IMR-90 (cell line): ENCODE results near the gene DOCK2. TPM values are rescaled to one million over a fixed set of nuclear protein-coding genes. Genes with fewer than 3 reads are reported as not detected.

Source experiments
- ATAC-seq: fragments of 200-7000 bp; cut with Tn5 transposase; 2 replicates; pipeline ENCODE4 v1.9.1; 2020; ENCODE audit warnings: low read depth, mild to moderate bottlenecking, moderate library complexity
- BruUV-seq: library from RNA; stranded (reverse); fragments of 400-500 nt; replicated peaks from 2 replicates; lab custom pipeline; 2021; lab: Mats Ljungman, UMichigan
- CTCF ChIA-PET: fragments of 300-600 bp; formaldehyde crosslinking; extraction: SDS; loops from one replicate; lab custom pipeline; 2021; ENCODE audit warnings: antibody characterized with exemption; lab: Yijun Ruan, JAX
- POLR2A ChIA-PET: fragments of 300-600 bp; sonication (Branson Sonifier 250); formaldehyde crosslinking; loops from one replicate; lab custom pipeline; 2022; ENCODE audit warnings: antibody characterized with exemption; ENCODE audit not compliant: unreplicated experiment; lab: Charles Lee
- DNase-seq: peaks from one replicate; pipeline ENCODE4 v3.0.0; 2013
- H2AFZ ChIP-seq: replicated peaks from 2 replicates; pipeline ENCODE3; 2013; ENCODE audit warnings: low read length, mild to moderate bottlenecking; ENCODE audit not compliant: poor library complexity
- H2AK5ac ChIP-seq: 2 replicates; pipeline ENCODE4 v1.6.1; 2013; ENCODE audit warnings: low read depth, low read length, inconsistent platforms
- H2AK9ac ChIP-seq: replicated peaks from 2 replicates; pipeline ENCODE3; 2013; ENCODE audit warnings: mild to moderate bottlenecking, low read depth, low read length, moderate library complexity; ENCODE audit not compliant: poor library complexity
- H2BK120ac ChIP-seq: 2 replicates; pipeline ENCODE4 v1.6.1; 2013; ENCODE audit warnings: low read depth, low read length, inconsistent platforms
- H2BK15ac ChIP-seq: 3 replicates; pipeline ENCODE4 v1.6.1; 2013; ENCODE audit warnings: low read depth, low read length, inconsistent platforms
- H2BK20ac ChIP-seq: 2 replicates; pipeline ENCODE4 v1.6.1; 2013; ENCODE audit warnings: low read depth, mild to moderate bottlenecking, inconsistent platforms, low read length, moderate library complexity
- H2BK5ac ChIP-seq: 2 replicates; pipeline ENCODE4 v1.6.1; 2013; ENCODE audit warnings: mild to moderate bottlenecking, low read depth, low read length, inconsistent platforms; ENCODE audit not compliant: poor library complexity, severe bottlenecking
- H3K14ac ChIP-seq: replicated peaks from 2 replicates; pipeline ENCODE4 v1.6.1; 2013; ENCODE audit warnings: low read depth, low read length, inconsistent platforms
- H3K18ac ChIP-seq: 2 replicates; pipeline ENCODE4 v1.6.1; 2013; ENCODE audit warnings: low read depth, low read length, control low read depth
- H3K23ac ChIP-seq: 2 replicates; pipeline ENCODE4 v1.6.1; 2013; ENCODE audit warnings: low read depth, low read length, inconsistent platforms
- H3K27ac ChIP-seq: 2 replicates; pipeline ENCODE4 v1.5.1; 2013; ENCODE audit warnings: mild to moderate bottlenecking, control low read depth, low read length; ENCODE audit not compliant: insufficient read depth
- H3K27me3 ChIP-seq: 2 replicates; pipeline ENCODE4 v1.6.1; 2013; ENCODE audit warnings: low read length; ENCODE audit not compliant: control insufficient read depth, insufficient read depth
- H3K36me3 ChIP-seq: 2 replicates; pipeline ENCODE4 v1.6.1; 2013; ENCODE audit warnings: low read length, mixed read lengths; ENCODE audit not compliant: control insufficient read depth, insufficient read depth
- H3K4ac ChIP-seq: 2 replicates; pipeline ENCODE4 v1.6.1; 2013; ENCODE audit warnings: low read depth, low read length, inconsistent platforms
- H3K4me1 ChIP-seq: 2 replicates; pipeline ENCODE4 v1.6.1; 2013; ENCODE audit warnings: low read length, mixed read lengths; ENCODE audit not compliant: control insufficient read depth, insufficient read depth
- H3K4me2 ChIP-seq: 2 replicates; pipeline ENCODE4 v1.6.1; 2013; ENCODE audit warnings: low read depth, mild to moderate bottlenecking, control low read depth, low read length, moderate library complexity
- H3K4me3 ChIP-seq: 2 replicates; pipeline ENCODE4 v1.5.1; 2013; ENCODE audit warnings: low read depth, mild to moderate bottlenecking, control low read depth, low read length, moderate library complexity; ENCODE audit not compliant: insufficient read depth
- H3K56ac ChIP-seq: 2 replicates; pipeline ENCODE4 v1.6.1; 2013; ENCODE audit warnings: low read length, inconsistent platforms; ENCODE audit not compliant: insufficient read depth; ENCODE audit errors: extremely low read depth
- H3K79me1 ChIP-seq, 2 experiments: 2 replicates each; pipeline ENCODE4 v1.6.1; 2013; ENCODE audit warnings: low read length in 2 of 2, inconsistent platforms in 1 of 2, low read depth in 1 of 2
- H3K9ac ChIP-seq: 2 replicates; pipeline ENCODE4 v1.6.1; 2013; ENCODE audit warnings: low read depth, low read length, control low read depth
- H3K9me1 ChIP-seq: 2 replicates; pipeline ENCODE4 v1.6.1; 2013; ENCODE audit warnings: low read length, inconsistent platforms; ENCODE audit not compliant: insufficient read depth
- H3K9me3 ChIP-seq: 2 replicates; pipeline ENCODE4 v1.6.1; 2013; ENCODE audit warnings: low read length; ENCODE audit not compliant: control insufficient read depth, insufficient read depth
- H4K20me1 ChIP-seq: 2 replicates; pipeline ENCODE4 v1.6.1; 2013; ENCODE audit warnings: low read length, inconsistent platforms; ENCODE audit not compliant: insufficient read depth
- H4K5ac ChIP-seq: 2 replicates; pipeline ENCODE4 v1.6.1; 2013; ENCODE audit warnings: mild to moderate bottlenecking, low read depth, low read length, control low read depth
- H4K8ac ChIP-seq, 2 experiments: 2 replicates each; pipeline ENCODE4 v1.6.1; 2013; ENCODE audit warnings: low read depth in 2 of 2, low read length in 2 of 2, control low read depth in 1 of 2, inconsistent platforms in 1 of 2
- H4K91ac ChIP-seq: 2 replicates; pipeline ENCODE4 v1.6.1; 2013; ENCODE audit warnings: low read depth, low read length, inconsistent platforms; ENCODE audit not compliant: insufficient read depth
- CHD1 ChIP-seq: IDR thresholded peaks from 2 replicates; pipeline ENCODE4 v1.6.1; 2012; ENCODE audit warnings: low read depth, low read length, improper control_type of control experiment
- WGBS, 2 experiments: methylation state at CpG; one replicate each; pipeline versions ENCODE4 v1.1.5 to v1.1.7; 2013; ENCODE audit warnings: missing lambda C conversion rate in 2 of 2; ENCODE audit not compliant: insufficient read length in 1 of 2; ENCODE audit errors: extremely low coverage in 2 of 2; 5-methylcytosine and 5-hydroxymethylcytosine counted together
- dilution Hi-C: fragments of 300-500 bp; cut with HindIII; formaldehyde crosslinking; loops from one replicate; pipeline ENCODE4 v1.14.3; 2018; ENCODE audit warnings: low sequenced_read_pairs; ENCODE audit not compliant: unreplicated experiment
- in situ Hi-C: fragments of 300-500 bp; cut with MboI; formaldehyde crosslinking; loops from 3 replicates; pipeline ENCODE4 v1.14.3; 2019; ENCODE audit warnings: low sequenced_read_pairs, inconsistent platforms, mixed read lengths
- intact Hi-C: fragments of 100-400 bp; cut with micrococcal nuclease; formaldehyde crosslinking; loops from 2 replicates; pipeline ENCODE4 v1.10.0; 2022
- polyA plus RNA-seq, 3 experiments: library from polyadenylated mRNA; depleted of rRNA; stranded (reverse); fragments of >200 nt; gene quantifications; 2 replicates each; pipeline ENCODE4 v1.2.3, GENCODE V29; 2012; ENCODE audit warnings: low replicate concordance in 1 of 3
- total RNA-seq: library from RNA; depleted of rRNA; stranded (reverse); fragments of >200 nt; gene quantifications from 2 replicates; pipeline ENCODE4 v1.2.3, GENCODE V29; 2012

Gene DOCK2
- total and polyA plus RNA-seq, 2 of the 4 experiments (the other 2 are of a cell fraction), result 0.72 to 3.0 TPM

DNA sequence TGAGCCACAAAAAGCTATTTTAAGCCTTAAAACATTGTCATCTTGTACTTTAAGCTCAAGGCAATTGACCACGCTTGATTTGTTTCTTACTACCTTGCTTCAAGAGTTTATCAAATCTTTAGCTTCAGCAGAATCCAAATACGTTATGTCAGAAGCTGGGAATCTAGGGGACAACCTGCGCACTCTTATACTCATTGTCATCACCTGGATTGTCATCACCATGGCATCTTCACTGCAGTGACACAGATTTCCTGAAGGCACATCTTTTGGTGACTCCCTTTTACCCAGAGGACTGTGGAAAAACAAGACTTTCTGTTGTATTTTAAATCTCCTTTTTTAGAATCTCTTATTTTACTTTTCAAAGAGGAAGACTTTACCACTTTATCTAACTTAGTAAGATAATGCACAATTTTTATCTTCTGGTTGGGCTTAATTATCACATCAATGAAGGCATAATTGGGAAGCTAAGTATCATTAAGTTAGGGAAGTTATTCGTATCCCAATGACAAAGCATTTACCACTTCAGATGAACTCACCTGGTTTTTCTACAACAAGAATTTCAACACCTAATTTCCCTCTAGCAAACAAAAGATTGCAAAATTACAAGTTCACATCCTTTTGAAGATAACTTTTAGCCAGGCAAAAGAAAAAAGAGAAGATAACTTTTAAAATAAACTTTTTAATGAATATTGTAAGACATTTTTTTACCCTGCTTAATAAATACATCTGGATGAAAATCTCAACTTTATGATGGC, 162.0 kb downstream of the DOCK2 start:
- no peak overlapping the region for H2BK120ac ChIP-seq
- dilution Hi-C loops (no loop called here), in situ Hi-C loops (no loop called here), intact Hi-C loops (no loop called here)
- no peak overlapping the region for H4K91ac ChIP-seq
- no peak overlapping the region for H2BK5ac ChIP-seq
- TF ChIP-seq CHD1, result no peak
- no peak overlapping the region for H3K4ac ChIP-seq
- no peak for ATAC-seq
- H3K27me3 ChIP-seq, result no peaks in the 10 kb centered on the region
- H4K20me1 ChIP-seq, result no peaks in the 10 kb centered on the region
- H2AFZ ChIP-seq, result no peak overlapping the region
- peak overlapping the region; percentile 69; the same call in 2 of the 3 replicates for H2BK15ac ChIP-seq
- no peak overlapping the region for H3K23ac ChIP-seq
- no peak overlapping the region for H4K8ac ChIP-seq
- H2AK5ac ChIP-seq, result no peak overlapping the region
- H3K4me3 ChIP-seq, result no peak overlapping the region
- POLR2A ChIA-PET, result no interaction called here
- H4K5ac ChIP-seq, result no peak overlapping the region
- H3K9ac ChIP-seq, result no peak overlapping the region
- H2AK9ac ChIP-seq, result no peak overlapping the region
- no peak overlapping the region for H3K4me2 ChIP-seq
- peaks cover 4% of the 10 kb centered on the region; the same call in 1 of the 2 replicates for H3K9me1 ChIP-seq
- H3K14ac ChIP-seq, result no peak overlapping the region
- H3K79me1 ChIP-seq, result no peaks in the 10 kb centered on the region
- no TSS peak for BruUV-seq
- peaks cover 7% of the 10 kb centered on the region for H3K4me1 ChIP-seq
- H3K56ac ChIP-seq, result no peak overlapping the region
- 86% methylated on average over 3 of the region's 4 CpGs; no CpG with 5 or more reads in 1 of the 2 experiments for WGBS, 2 experiments
- H3K27ac ChIP-seq, result no peak overlapping the region
- CTCF ChIA-PET, result interaction anchor here (1.5 to 1.9 kb wide), 2 partner anchors 181 to 182 kb away, joined by 3 to 4 read pairs; partner anchors contain the start of gene INSYN2B
- H2BK20ac ChIP-seq, result no peak overlapping the region
- H3K18ac ChIP-seq, result no peak overlapping the region
- no peak for DNase-seq
- no peaks in the 10 kb centered on the region for H3K9me3 ChIP-seq
- H3K36me3 ChIP-seq, result no peaks in the 10 kb centered on the region
